K562 (cell line): ENCODE measurements around the gene TPD52L1. TPM values are rescaled to one million over a fixed set of nuclear protein-coding genes. Genes with fewer than 3 reads are reported as not detected.

Experiments used
- ADNP ChIP-seq: fragments of 200-800 bp; sonication (Bioruptor generic); IDR thresholded peaks from 2 replicates; pipeline ENCODE4 v1.6.1; 2016; ENCODE audit warnings: missing genetic modification characterization, missing compliant biosample characterization
- ETV1 ChIP-seq: fragments of 450-650 bp; conservative IDR thresholded peaks from 2 replicates; pipeline ENCODE4 v1.6.1; 2016; ENCODE audit warnings: missing genetic modification characterization, control low read depth, low read depth, missing compliant biosample characterization
- GATA2 ChIP-seq: sonication (generic); formaldehyde crosslinking; IDR thresholded peaks from 2 replicates; pipeline ENCODE4 v1.4.0; 2020; ENCODE audit warnings: mild to moderate bottlenecking, missing genetic modification reagents
- GTF2A2 ChIP-seq: IDR thresholded peaks from 2 replicates; pipeline ENCODE4 v1.6.1; 2016; ENCODE audit warnings: mild to moderate bottlenecking, missing genetic modification characterization, missing compliant biosample characterization
- HSF4 ChIP-seq: fragments of 250-450 bp; sonication (Bioruptor Pico); IDR thresholded peaks from 2 replicates; pipeline ENCODE4 v2.1.2; 2022; ENCODE audit warnings: mild to moderate bottlenecking, moderate library complexity, borderline replicate concordance
- L3MBTL2 ChIP-seq: fragments of 450-650 bp; IDR thresholded peaks from 2 replicates; pipeline ENCODE4 v1.6.1; 2016; ENCODE audit warnings: mild to moderate bottlenecking, moderate library complexity
- MEIS2 ChIP-seq: fragments of 450-650 bp; IDR thresholded peaks from 2 replicates; pipeline ENCODE4 v1.6.1; 2014; ENCODE audit warnings: mild to moderate bottlenecking; ENCODE audit not compliant: partially characterized antibody
- NCOA2 ChIP-seq, 2 experiments: fragments of 450-650 bp; IDR thresholded peaks; 2 replicates each; pipeline ENCODE4 v1.6.1; 2018; ENCODE audit warnings: mild to moderate bottlenecking in 2 of 2, moderate library complexity in 1 of 2; ENCODE audit not compliant: partially characterized antibody in 2 of 2
- NR1H2 ChIP-seq: sonication (generic); formaldehyde crosslinking; IDR thresholded peaks from 2 replicates; pipeline ENCODE4 v1.4.0; 2020; ENCODE audit warnings: mild to moderate bottlenecking, missing genetic modification reagents
- PML ChIP-seq: IDR thresholded peaks from 2 replicates; pipeline ENCODE4 v1.6.1; 2012; ENCODE audit warnings: low read length, inconsistent platforms
- SMARCA4 ChIP-seq: fragments of 450-650 bp; IDR thresholded peaks from 2 replicates; pipeline ENCODE4 v1.6.1; 2016
- SNIP1 ChIP-seq: fragments of 450-650 bp; IDR thresholded peaks from 2 replicates; pipeline ENCODE4 v1.7.1; 2017; ENCODE audit warnings: low read depth, mild to moderate bottlenecking
- TAL1 ChIP-seq: fragments of 450-650 bp; IDR thresholded peaks from 2 replicates; pipeline ENCODE4 v1.6.1; 2016; ENCODE audit warnings: mild to moderate bottlenecking
- ZNF175 ChIP-seq: fragments of 200-800 bp; sonication (Bioruptor generic); IDR thresholded peaks from 2 replicates; pipeline ENCODE4 v1.6.1; 2016; ENCODE audit warnings: low read depth, mild to moderate bottlenecking, missing genetic modification characterization, missing compliant biosample characterization
- ZNF740 ChIP-seq, 3 experiments: fragments of 200-800 bp in 1 of 3; sonication (Bioruptor generic) in 1 of 3; sonication (generic) in 1 of 3; formaldehyde crosslinking in 1 of 3; IDR thresholded peaks; 2 replicates each; pipeline versions ENCODE4 v1.6.1 to v1.8.0; 2016 to 2022; ENCODE audit warnings: mild to moderate bottlenecking in 2 of 3, missing compliant biosample characterization in 2 of 3, missing genetic modification characterization in 2 of 3, missing genetic modification reagents in 1 of 3
- polyA plus RNA-seq, 8 experiments: library from polyadenylated mRNA; depleted of rRNA in 4 of 8; stranded (reverse) in 5 of 8; unstranded in 3 of 8; fragments of >200 nt; fragmentation: Nextera tagmentation in 2 of 8; fragmentation: Illumina TruSeq in 1 of 8; extraction: Ambion mirVana in 2 of 8; extraction: Trizol in 1 of 8; gene quantifications; 2 replicates each; pipeline versions ENCODE4 v1.2.1 to v1.2.3, GENCODE V29; 2011 to 2014; ENCODE audit warnings: inconsistent platforms in 1 of 8, missing spikeins in 1 of 8
- total RNA-seq, 7 experiments: library from RNA; depleted of rRNA in 6 of 7; stranded (reverse); fragments of >200 nt in 6 of 7; fragmentation: Illumina TruSeq in 2 of 7; extraction: Trizol in 2 of 7; gene quantifications; 2 replicates each; pipeline versions ENCODE4 v1.2.1 to v1.2.3, GENCODE V29; 2011 to 2021; ENCODE audit warnings: low replicate concordance in 1 of 7
- TF ChIP-seq, protein P1 (sequence below): fragments of 450-650 bp; IDR thresholded peaks from 2 replicates; pipeline ENCODE4 v1.6.1; 2016; ENCODE audit warnings: mild to moderate bottlenecking, moderate library complexity

TPD52L1 gene
- total and polyA plus RNA-seq, 9 of the 15 experiments (the other 6 are each of a cell fraction or from before 2014, with no cell fraction given), result 12.9 to 149 (median 75.7) TPM

- TF ChIP-seq MEIS2 (peak; percentile 82), ETV1 (tag) (0 out of 2 replicates have a peak, but pooled peaks have one; percentile 17), SNIP1 (no peak), ZNF175 (CRISPR knock-in tag) (0 out of 2 replicates have a peak, but pooled peaks have one; percentile 30), NR1H2 (CRISPR knock-in tag) (no peak), TAL1 (peak; percentile 67), L3MBTL2 (peak; percentile 53; the same call in 1 of the 2 replicates), PML (peak; percentile 14; the same call in 1 of the 2 replicates), GTF2A2 (tag) (0 out of 2 replicates have a peak, but pooled peaks have one; percentile 20), SMARCA4 (peak; percentile 65), GATA2 (CRISPR knock-in tag) (peak; percentile 5; the same call in 1 of the 2 replicates), NCOA2 (IDR thresholded peaks at IDR 0.05; ENCODE audit: partially characterized antibody in 2 of 2) (peak in 1 of 2 experiments; percentile 17), HSF4 (peak; percentile 5; the same call in 1 of the 2 replicates), ADNP (0 out of 2 replicates have a peak, but pooled peaks have one; percentile 42), ZNF740 (CRISPR knock-in tag; IDR thresholded peaks at IDR 0.05) (no peak), ZNF740 (tag; IDR thresholded peaks at IDR 0.05) (no peak)
- TF ChIP-seq, protein P1, sequence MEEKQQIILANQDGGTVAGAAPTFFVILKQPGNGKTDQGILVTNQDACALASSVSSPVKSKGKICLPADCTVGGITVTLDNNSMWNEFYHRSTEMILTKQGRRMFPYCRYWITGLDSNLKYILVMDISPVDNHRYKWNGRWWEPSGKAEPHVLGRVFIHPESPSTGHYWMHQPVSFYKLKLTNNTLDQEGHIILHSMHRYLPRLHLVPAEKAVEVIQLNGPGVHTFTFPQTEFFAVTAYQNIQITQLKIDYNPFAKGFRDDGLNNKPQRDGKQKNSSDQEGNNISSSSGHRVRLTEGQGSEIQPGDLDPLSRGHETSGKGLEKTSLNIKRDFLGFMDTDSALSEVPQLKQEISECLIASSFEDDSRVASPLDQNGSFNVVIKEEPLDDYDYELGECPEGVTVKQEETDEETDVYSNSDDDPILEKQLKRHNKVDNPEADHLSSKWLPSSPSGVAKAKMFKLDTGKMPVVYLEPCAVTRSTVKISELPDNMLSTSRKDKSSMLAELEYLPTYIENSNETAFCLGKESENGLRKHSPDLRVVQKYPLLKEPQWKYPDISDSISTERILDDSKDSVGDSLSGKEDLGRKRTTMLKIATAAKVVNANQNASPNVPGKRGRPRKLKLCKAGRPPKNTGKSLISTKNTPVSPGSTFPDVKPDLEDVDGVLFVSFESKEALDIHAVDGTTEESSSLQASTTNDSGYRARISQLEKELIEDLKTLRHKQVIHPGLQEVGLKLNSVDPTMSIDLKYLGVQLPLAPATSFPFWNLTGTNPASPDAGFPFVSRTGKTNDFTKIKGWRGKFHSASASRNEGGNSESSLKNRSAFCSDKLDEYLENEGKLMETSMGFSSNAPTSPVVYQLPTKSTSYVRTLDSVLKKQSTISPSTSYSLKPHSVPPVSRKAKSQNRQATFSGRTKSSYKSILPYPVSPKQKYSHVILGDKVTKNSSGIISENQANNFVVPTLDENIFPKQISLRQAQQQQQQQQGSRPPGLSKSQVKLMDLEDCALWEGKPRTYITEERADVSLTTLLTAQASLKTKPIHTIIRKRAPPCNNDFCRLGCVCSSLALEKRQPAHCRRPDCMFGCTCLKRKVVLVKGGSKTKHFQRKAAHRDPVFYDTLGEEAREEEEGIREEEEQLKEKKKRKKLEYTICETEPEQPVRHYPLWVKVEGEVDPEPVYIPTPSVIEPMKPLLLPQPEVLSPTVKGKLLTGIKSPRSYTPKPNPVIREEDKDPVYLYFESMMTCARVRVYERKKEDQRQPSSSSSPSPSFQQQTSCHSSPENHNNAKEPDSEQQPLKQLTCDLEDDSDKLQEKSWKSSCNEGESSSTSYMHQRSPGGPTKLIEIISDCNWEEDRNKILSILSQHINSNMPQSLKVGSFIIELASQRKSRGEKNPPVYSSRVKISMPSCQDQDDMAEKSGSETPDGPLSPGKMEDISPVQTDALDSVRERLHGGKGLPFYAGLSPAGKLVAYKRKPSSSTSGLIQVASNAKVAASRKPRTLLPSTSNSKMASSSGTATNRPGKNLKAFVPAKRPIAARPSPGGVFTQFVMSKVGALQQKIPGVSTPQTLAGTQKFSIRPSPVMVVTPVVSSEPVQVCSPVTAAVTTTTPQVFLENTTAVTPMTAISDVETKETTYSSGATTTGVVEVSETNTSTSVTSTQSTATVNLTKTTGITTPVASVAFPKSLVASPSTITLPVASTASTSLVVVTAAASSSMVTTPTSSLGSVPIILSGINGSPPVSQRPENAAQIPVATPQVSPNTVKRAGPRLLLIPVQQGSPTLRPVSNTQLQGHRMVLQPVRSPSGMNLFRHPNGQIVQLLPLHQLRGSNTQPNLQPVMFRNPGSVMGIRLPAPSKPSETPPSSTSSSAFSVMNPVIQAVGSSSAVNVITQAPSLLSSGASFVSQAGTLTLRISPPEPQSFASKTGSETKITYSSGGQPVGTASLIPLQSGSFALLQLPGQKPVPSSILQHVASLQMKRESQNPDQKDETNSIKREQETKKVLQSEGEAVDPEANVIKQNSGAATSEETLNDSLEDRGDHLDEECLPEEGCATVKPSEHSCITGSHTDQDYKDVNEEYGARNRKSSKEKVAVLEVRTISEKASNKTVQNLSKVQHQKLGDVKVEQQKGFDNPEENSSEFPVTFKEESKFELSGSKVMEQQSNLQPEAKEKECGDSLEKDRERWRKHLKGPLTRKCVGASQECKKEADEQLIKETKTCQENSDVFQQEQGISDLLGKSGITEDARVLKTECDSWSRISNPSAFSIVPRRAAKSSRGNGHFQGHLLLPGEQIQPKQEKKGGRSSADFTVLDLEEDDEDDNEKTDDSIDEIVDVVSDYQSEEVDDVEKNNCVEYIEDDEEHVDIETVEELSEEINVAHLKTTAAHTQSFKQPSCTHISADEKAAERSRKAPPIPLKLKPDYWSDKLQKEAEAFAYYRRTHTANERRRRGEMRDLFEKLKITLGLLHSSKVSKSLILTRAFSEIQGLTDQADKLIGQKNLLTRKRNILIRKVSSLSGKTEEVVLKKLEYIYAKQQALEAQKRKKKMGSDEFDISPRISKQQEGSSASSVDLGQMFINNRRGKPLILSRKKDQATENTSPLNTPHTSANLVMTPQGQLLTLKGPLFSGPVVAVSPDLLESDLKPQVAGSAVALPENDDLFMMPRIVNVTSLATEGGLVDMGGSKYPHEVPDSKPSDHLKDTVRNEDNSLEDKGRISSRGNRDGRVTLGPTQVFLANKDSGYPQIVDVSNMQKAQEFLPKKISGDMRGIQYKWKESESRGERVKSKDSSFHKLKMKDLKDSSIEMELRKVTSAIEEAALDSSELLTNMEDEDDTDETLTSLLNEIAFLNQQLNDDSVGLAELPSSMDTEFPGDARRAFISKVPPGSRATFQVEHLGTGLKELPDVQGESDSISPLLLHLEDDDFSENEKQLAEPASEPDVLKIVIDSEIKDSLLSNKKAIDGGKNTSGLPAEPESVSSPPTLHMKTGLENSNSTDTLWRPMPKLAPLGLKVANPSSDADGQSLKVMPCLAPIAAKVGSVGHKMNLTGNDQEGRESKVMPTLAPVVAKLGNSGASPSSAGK, result peak; percentile 29; the same call in 1 of the 2 replicates
Measured at GRCh38 chr6:125302840-125303511, 149.4 kb downstream of the TPD52L1 start (continued).
